SKM-1 (cell line): ENCODE measurements around the gene PPP1R12B.
A peak's percentile ranks its signal among the peaks of the same experiment; 100 is the strongest.
"Not testable (repeated sequence)": the region's sequence is repeated elsewhere in the genome, so short reads cannot be mapped to it uniquely, and the experiment has no call there.

ENCODE experiments used
- DNase-seq: peaks from one replicate; lab custom pipeline; 2025; ENCODE audit not compliant: unreplicated experiment; lab: John Stamatoyannopoulos, UW

Gene PPP1R12B

DNA sequence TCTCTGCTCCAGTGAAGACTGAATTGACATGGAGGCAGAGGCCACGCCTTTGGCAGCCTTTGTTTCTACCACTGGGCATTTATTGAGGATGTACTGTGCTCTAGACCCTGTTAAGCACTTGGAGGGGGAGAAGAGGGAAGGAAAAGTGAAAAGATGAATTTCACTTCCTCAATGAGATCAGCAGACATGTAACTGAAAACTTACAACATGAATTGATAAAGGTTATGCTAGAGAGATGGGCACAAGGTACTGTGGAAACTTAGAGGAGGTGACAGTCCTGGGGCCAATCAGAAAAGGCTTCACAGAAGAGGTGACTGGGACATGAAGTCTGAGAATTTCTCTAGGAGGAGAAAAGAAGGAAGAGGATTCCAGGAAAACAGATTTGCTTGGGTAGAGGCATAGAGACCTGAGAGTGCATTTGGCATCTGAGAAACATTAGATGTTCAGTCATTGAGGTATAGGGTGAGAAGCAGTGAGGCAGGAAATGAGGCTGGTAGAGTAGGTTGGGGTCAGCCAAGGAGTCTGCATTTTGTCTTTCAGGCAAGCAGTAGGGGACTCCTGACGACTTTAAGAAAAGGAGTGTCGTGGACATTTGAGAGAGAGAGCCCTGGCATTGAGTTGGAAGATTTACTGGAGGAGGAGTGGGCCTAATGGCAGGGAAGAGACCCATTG lies 248.7 kb downstream of the PPP1R12B start:
- DNase-seq = no peak

DNA sequence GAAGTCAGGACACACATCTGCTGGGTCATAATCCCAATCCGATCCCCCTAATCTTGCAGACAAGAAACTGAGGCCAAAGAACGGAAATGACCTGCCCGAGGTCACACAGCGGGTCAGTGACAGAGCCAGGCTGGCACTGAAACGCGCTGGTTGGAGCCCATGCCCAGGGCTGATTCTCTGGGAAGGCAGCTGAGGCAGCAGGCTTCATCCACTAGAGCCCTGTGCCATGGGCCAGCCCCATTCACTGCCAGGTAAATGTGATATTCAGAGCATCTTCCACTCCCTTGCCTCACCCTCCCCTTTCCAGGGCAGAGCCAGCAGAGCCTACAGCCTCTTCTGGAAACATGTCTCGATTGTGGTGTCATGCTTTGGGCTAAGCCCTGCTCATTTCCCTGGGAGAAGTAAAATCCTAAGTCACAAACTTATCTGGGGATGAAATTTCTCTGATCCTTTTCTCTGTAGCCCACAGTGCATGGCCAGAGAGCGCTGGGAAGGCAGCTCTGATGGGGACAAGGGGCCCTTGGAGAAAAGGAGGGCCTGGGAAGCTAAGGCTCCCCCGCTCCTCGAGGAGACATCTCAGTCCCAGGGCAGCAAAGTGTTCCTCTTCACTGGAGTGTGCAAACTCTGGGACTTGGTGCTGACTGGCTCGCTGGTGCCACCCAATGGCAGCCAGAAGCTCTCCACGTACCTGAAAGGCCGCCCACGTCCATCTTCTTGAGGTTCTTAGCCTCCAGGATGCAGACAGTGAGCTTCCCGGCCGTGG lies 251.4 kb downstream of the PPP1R12B start:
- DNase-seq = peak; percentile 81

DNA sequence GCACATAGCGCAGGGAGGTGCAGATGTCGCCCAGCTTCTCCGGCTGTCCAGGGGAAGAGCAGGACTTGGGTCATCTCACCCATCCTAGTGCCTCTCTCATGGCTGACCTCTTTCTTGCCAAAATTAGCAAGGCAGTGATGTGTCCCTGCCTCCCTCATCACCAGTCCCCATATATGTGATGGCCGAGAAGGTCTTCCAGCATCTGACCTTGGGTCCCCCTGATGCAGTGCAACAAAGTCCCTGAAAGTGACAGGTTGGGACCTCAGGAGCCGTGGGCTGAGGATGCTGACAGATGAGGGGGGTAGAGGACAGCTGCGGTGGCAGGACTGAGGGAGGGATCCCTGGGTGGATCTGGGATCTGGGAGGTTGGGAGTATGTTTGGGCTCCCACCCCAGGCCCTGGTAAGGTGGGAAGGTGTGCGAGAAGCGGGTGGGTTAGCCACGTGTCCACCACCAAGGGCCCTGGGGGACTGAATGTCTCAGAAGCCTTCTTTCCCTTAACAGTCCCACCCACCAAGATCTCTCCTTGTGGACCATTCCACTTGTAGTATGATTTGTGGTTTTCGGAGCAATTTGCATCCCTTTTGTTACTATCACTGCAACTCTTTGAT lies 252.0 kb downstream of the PPP1R12B start:
- DNase-seq = no peak

DNA sequence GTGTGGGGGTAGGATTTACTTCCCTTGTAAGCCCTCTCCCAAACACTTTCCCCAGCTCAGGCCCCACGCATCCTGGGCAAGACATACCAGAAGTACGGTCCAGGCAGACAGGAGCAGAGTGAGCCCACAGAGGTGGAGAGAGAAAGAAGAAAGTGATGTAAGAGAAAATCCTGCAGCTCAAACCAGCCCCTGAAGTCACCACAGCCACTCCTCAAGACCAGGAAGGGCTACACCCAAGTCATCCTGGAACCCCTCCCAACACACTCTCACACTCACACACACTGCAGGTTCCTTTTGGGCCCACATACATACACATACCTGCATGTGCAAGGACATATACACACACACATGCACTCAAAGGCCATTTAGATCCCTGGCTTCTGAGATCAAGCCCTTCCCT lies 254.9 kb downstream of the PPP1R12B start:
- DNase-seq = no peak

DNA sequence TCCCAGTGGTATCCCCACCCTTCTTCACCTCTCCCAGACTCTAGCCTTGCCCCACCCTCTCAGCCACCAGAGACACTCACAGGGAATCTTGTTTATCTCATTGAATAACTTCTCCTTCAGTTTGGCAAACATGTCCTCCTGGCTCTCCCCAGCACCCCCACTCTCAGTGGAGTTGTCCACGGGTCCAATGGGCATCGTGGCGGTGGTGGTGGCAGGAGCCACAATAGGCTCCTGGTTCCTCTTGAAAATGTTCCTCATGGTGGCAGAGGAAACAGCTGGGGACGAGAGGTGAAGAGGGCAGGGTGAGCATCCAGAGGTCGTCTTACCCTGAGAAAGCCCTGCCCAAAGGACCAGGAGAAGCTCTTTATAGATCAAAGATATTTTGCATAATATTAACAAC lies 257.0 kb downstream of the PPP1R12B start:
- no peak for DNase-seq

DNA sequence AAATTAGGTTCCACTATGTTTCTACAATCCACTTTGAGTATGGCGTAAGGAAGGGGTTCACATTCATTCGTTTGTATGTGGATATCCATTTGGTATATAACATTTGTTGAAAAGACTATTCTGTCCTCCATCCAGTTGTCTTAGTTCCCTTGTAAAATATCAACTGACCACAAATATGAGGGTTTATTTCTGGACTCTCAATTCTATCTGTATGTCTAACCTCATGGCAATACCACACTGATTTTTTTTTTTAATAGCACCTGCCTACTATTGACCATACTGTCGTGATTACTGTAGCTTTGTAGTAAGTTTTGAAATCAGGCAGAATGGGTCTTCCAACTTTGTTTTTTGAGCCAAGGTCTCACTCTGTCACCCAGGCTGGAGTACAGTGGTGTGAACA lies 263.5 kb downstream of the PPP1R12B start:
- not testable (repeated sequence) for DNase-seq

DNA sequence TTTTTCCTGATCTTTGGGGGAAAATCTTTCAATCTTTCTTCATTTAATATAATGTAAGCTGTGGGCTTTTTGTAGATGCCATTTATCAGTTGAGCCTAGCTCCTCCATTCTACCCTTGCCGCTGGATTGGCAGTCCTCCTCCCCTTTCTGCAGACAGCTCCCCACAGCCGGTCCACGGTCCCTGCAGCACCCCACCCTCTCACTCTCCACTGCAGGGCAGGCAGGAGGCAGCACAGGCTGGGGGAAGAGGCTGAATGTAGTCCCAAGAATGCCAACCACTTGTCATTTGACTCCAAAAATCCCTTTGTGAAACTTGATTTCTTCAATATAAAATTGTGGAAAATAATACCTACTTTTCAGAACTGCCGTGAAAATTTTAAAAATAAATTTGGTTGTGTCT lies 265.1 kb downstream of the PPP1R12B start:
- DNase-seq = no peak

DNA sequence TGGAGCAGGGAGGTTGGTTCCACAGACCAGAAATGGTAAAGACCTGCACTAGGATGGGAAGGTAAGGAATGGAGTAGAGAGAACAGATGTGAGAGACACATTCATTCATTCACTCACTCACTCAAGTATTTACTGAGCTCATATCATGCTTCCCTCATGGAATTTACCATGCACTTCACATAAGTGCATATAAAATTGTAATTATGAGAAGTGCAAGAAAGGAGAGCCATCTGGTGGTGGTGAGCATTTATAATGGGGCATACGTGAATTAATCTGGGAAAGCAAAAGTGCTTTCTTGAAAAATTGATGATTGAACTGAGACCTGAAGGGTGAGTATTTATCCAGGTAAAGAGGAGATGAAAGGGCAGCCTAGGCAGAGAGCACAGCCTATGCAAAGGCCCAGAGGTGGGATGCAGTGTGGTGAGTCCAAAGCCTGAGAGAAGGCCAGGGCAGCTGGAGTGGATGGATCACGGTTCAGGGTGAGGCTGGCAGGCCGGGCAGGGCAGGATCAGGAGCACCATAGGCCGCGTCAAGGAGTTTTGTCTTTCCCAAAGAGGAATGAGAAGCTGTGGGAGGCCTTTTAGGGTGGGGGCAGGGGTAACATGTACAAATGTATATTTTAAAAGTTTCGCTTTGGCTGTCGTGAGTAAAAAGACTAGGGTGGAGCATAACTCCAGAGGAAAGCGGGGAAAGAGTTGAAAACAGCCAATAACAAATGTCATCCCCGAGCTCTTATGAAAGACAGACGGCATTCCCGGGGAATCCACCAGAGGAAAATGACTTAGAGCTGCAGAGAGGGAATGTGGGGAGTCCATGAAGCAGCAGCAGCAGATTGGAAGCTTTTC lies 266.1 kb downstream of the PPP1R12B start:
- DNase-seq = not testable (repeated sequence)

DNA sequence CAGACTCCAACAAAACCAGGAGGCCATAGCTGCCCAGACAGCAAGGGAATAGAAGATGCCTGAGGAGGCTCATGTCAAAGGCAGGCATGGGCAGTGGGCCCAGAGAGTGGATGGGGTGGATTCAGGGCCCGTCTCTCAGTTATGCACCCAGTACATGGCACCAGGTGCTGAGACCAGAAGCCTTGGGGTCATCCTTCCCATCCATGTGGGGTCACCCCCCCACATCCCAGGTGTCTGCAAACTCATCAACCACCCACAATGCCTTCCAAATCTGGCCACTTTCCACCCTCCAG lies 266.7 kb downstream of the PPP1R12B start:
- DNase-seq = not testable (repeated sequence)

DNA sequence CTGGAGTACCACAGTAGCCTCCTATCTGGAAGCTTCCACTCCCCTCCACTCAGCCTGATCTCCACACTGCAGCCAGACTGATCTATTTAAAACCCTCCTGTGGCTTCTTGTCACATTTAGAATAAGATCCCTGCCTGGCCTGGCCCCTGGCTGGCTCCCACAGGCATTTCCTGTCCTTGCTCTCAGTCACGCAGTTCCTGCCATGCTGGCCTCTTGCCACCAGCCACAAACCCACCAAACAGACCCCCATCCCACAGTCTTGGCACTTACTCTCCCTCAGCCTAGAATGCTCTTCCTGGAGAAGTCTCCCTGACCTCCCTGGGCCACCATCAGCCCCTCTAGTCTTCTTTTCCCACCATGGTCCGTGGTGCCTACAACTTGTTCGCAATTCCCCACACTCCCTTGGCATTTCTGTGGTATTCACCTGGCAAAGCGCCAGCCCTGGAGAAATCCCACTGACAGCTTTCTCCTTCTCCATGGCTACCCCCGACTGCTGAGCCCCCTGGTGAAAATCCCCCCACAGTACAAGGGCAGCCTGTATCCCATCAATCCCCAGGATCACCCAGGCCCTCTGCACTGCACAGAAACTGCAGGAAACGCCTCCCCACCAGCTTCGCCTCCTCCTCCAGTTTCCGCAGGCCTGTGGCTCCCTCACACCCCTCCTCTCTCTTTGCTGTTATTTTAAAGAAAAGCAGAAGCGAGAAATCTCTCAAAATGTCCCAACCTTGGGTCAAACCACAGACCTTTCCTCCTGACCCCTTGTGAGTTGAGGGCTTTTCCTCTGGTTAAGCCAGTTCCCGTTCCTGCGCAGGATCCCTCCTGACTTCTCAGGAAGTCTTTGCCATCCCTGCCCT lies 267.2 kb downstream of the PPP1R12B start:
- DNase-seq = peak; percentile 99

DNA sequence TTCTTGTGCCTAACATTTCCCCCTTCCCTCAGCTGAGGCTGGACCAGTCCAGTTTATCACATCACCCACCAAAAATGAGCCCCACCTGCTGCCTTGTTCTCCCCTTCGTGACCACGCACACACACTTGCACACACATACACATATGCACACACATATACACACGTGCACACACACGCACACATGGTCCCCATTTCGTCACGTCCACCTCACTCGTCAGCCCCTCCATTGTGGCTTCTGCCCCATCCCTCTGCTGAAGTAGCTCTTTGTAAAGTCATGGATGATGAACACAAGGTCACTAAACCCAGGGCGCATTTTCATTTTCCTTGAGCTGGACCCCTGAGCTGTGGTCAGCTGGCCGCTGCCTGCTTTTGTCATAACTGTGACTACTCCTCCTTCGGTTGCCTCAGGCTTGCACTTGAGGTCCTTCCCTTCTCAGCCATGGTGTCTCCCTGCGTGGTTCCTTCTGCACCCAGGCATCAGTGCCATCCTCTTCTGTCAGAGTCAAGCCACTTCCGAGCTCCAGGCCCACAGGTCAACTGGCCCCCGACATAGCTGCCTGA lies 267.9 kb downstream of the PPP1R12B start:
- peak; percentile 86 for DNase-seq

DNA sequence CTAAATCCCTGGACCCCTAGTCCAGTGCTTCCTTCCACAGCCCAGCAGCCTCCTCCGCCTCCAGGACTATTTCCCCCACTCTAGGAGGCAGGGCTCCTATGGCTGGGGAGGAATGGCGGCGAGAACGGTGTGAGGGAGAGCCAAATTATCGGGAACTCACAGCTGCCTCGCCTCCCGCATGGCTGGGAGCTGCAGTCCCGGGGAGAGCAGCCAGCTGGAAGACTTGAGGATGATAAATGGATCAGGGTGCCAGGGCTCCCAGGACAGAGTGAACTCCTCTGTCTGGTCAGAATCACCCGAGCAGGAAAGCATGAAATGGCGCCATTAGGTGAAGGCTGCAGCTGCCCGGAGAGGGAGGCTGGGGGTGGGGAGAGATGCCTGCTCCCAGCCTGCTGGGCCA lies 270.5 kb downstream of the PPP1R12B start:
- DNase-seq = not testable (repeated sequence)

DNA sequence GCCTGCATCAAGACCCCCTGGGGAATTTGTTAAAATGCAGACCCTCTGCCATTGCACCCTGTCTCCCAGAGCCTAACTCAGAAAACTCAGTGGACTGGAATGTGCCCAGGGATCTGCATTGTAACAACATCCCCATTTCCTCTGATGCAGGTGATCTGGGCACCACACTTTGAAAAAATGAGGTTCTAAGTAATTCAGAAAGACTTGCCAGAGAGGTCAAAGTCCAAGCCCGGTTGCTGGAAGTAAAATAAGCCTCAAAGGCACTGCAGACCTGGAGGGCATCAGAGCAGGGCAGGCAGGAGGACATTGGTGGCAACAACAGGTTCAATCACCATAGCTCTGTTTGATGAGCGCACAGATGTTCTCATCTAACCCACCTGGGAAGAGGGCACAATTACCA lies 271.0 kb downstream of the PPP1R12B start:
- no peak for DNase-seq

DNA sequence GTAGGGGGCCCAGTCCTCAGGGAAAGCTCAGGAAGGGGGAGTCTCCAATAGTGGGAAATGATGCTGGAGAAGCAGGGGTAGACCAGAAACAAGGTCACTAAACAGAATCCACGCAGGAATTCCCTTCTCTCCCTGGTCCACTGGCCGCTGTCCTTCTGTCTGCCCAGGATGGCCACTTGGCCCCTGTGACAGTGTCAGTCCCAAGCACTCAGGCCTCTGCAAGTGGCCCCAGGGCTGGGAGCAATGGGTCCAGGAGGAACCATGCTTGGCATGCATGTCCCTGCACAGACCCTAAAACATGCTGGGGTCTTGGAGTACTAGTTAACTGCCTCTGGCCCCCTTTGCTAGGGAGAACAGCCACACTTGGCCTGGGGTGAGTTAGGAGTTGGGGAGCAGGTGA lies 271.5 kb downstream of the PPP1R12B start:
- DNase-seq = not testable (repeated sequence)

DNA sequence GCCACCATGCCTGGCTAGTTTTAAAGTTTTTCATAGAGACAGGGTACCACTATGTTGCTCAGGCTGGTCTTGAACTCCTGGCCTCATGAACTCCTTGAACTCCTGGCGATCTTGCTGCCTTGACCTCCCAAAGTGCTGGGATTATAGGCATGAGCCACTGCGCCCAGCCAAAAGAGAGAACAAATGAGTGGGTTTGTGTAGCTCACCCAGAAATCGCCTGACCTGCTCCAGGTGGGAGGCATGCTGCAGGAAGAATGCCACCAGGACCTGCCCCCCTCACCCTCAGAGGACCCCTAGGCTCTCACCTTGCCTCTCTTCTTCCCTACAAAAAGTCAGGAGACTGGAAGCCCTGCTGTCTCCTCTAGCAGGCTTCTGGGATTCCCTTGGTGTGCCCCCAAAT lies 272.9 kb downstream of the PPP1R12B start:
- no peak for DNase-seq

DNA sequence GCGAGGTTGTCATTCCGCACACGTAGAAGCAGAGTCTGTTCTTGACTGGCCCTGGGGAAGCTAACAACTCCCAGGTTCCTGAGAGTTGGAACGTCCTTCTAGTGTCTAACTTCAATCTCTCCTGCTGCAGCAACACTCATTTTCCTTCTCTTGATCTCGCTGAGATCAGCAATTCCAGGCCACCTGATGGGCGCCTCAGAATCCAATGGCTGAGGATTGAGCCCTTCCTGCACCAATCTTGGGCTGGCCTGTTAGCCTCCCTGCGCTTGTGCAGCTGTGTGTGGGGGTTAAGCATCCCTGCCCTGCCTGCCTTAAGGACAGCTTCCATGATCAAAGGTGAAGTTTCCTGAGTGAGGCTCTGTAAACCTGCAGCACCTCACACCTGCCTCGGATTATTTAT lies 273.9 kb downstream of the PPP1R12B start:
- no peak for DNase-seq

DNA sequence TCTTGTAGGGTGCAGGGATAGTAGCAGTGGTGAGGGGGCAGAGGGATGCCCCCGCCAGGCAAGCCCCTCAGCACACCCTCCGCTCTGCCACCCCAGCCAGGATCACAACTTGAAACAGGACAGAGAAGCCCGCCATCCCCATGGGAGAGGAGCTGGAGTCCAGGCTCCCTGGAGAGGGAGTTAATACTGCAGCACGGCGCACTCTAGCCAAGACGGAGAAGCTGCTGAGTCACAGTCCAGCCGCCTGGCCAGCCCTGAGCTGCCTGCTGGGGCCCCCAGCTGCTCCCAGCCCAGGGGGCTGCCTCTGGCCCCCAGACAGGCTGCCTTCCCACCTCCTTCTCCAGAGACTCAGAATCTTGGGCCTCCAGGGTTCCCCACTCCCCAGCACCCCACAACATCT lies 274.6 kb downstream of the PPP1R12B start:
- no peak for DNase-seq

DNA sequence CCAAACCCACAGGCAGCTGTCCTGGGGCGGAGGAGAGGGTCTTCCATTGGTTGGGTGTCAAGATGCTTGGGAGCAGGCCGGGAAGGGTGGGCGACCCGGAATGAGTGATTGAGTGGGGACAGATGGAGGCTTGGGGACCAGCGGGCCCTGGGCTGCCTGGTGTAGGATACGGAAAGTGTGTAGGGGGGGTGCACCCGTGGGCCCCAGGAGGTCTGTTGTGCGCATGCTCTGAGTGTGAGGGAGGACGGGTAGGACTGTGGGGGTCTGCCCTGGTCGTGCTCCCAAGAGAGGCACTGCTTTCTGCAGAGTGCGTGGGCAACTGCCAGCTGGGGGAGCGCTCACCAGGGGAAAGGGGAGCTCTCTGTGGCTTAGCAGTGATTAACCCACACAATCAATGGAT lies 275.0 kb downstream of the PPP1R12B start:
- DNase-seq = not testable (repeated sequence)

DNA sequence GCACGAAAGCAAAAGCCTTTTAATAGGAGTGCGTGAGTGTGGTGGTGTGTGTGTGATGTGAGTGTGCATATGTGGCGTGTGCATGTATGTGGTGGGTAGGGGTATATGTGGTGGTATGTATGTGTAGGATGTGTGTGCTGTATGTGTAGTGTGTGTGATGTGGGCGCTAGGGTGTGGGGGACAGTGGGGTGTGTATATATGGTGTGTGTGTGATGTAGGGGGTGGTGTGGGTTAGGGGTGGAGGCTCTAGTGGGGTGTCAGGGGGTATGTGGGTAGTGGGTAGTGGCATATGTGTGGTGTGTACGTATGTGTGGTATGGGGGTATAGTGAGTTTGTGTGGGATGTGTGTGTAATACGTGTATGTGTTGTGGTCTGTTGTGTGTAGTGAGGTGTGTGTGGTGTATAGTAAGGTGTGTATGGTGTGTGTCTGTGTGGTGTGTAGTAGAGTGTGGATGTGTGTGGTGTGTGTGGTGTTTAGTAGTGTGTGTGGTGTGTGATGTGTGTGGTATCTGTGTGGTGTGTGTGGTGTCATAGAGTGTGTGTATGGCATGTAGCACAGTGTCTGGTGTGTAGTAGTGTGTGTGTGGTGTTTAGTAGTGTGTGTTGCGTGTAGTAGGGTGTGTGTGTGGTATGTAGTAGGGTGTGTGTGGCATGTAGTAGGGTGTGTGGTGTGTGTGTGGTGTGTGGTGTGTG lies 275.7 kb downstream of the PPP1R12B start:
- no peak for DNase-seq

DNA sequence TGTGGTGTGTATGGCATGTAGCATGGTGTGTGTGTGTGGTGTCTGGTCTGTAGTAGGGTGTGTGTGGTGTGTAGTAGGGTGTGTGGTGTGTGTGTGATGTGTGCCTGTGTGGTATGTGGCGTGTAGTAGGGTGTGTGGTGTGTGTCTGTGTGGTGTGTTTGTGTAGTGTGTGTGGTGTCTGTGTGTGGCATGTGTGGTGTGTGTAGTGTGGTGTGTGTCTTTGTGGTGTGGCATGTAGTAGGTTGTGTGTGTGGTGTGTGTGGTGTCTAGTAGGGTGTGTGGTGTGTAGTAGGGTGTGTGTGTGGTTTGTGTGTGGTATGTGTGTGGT lies 276.2 kb downstream of the PPP1R12B start:
- no peak for DNase-seq
